ENCODE results near the gene XPOT. TPM values are rescaled to one million over a fixed set of nuclear protein-coding genes. Genes with fewer than 3 reads are reported as not detected.

The XPOT gene
- total and polyA plus RNA-seq, 3 donors from 2014 or later = 43.5 to 47.5 (median 46.8) TPM

- intact Hi-C loops (cut with DNase I; ENCODE audit: low total_unique reads) = no loop called here
- TF ChIP-seq POLR2A (IDR thresholded peaks at IDR 0.05) = no peak
- TF ChIP-seq, protein P1, sequence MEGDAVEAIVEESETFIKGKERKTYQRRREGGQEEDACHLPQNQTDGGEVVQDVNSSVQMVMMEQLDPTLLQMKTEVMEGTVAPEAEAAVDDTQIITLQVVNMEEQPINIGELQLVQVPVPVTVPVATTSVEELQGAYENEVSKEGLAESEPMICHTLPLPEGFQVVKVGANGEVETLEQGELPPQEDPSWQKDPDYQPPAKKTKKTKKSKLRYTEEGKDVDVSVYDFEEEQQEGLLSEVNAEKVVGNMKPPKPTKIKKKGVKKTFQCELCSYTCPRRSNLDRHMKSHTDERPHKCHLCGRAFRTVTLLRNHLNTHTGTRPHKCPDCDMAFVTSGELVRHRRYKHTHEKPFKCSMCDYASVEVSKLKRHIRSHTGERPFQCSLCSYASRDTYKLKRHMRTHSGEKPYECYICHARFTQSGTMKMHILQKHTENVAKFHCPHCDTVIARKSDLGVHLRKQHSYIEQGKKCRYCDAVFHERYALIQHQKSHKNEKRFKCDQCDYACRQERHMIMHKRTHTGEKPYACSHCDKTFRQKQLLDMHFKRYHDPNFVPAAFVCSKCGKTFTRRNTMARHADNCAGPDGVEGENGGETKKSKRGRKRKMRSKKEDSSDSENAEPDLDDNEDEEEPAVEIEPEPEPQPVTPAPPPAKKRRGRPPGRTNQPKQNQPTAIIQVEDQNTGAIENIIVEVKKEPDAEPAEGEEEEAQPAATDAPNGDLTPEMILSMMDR (IDR thresholded peaks at IDR 0.05) = no peak
- H3K9me3 ChIP-seq = no peaks in the 10 kb centered on the region
- H3K4me3 ChIP-seq = no peak overlapping the region
- DNase-seq = no peak
- WGBS, 2 donors = 65 to 71% methylated on average over 9 of the region's 9 CpGs
- H3K27ac ChIP-seq = no peak overlapping the region
- H3K4me1 ChIP-seq = peaks cover 5% of the 10 kb centered on the region
- H3K36me3 ChIP-seq (ENCODE audit: low read depth, missing control alignments) = no peaks in the 10 kb centered on the region
- no peaks in the 10 kb centered on the region for H3K27me3 ChIP-seq
Measured at GRCh38 chr12:64407342-64408223, 3.4 kb downstream of the XPOT start.

- Histone ChIP-seq H3K27ac (no peak overlapping the region), H3K4me1 (peaks cover 5% of the 10 kb centered on the region), H3K9me3 (no peaks in the 10 kb centered on the region), H3K4me3 (no peak overlapping the region), H3K36me3 (ENCODE audit: low read depth, missing control alignments) (no peaks in the 10 kb centered on the region), H3K27me3 (no peaks in the 10 kb centered on the region)
- intact Hi-C loops (cut with DNase I; ENCODE audit: low total_unique reads) = no loop called here
- TF ChIP-seq POLR2A (IDR thresholded peaks at IDR 0.05) = no peak
- TF ChIP-seq, protein P1 (IDR thresholded peaks at IDR 0.05) = no peak
- 91 to 97% methylated on average over 2 of the region's 2 CpGs for WGBS, 2 donors
- DNase-seq = no peak
Measured at GRCh38 chr12:64411427-64411826, 7.2 kb downstream of the XPOT start.

- 81 to 89% methylated on average over 2 of the region's 2 CpGs for WGBS, 2 donors
Measured at GRCh38 chr12:64412459-64412858, 8.3 kb downstream of the XPOT start.

GRCh38 chr12:64413884-64414283 lies 9.7 kb downstream of the XPOT start:
- DNase-seq = no peak
- H3K4me3 ChIP-seq = no peak overlapping the region
- no peaks in the 10 kb centered on the region for H3K4me1 ChIP-seq
- no peak overlapping the region for H3K27ac ChIP-seq
- 92 to 93% methylated on average over 2 of the region's 2 CpGs for whole genome bisulfite sequencing, 2 donors
- H3K27me3 ChIP-seq = no peaks in the 10 kb centered on the region
- intact Hi-C loops (cut with DNase I; ENCODE audit: low total_unique reads) = no loop called here
- no peaks in the 10 kb centered on the region for H3K36me3 ChIP-seq (ENCODE audit: low read depth, missing control alignments)
- H3K9me3 ChIP-seq = no peaks in the 10 kb centered on the region
- TF ChIP-seq, protein P1 (IDR thresholded peaks at IDR 0.05) = no peak
- no peak for TF ChIP-seq POLR2A (IDR thresholded peaks at IDR 0.05)

More at GRCh38 chr12:64412459-64412858, 8.3 kb downstream of the XPOT start:
- TF ChIP-seq, protein P1 (IDR thresholded peaks at IDR 0.05) = no peak
- no peak for TF ChIP-seq POLR2A (IDR thresholded peaks at IDR 0.05)
- Histone ChIP-seq H3K4me3 (no peak overlapping the region), H3K4me1 (peaks cover 5% of the 10 kb centered on the region), H3K36me3 (ENCODE audit: low read depth, missing control alignments) (no peaks in the 10 kb centered on the region), H3K9me3 (no peaks in the 10 kb centered on the region), H3K27ac (no peak overlapping the region), H3K27me3 (no peaks in the 10 kb centered on the region)
- intact Hi-C loops (cut with DNase I; ENCODE audit: low total_unique reads) = no loop called here
- DNase-seq = no peak

DNA sequence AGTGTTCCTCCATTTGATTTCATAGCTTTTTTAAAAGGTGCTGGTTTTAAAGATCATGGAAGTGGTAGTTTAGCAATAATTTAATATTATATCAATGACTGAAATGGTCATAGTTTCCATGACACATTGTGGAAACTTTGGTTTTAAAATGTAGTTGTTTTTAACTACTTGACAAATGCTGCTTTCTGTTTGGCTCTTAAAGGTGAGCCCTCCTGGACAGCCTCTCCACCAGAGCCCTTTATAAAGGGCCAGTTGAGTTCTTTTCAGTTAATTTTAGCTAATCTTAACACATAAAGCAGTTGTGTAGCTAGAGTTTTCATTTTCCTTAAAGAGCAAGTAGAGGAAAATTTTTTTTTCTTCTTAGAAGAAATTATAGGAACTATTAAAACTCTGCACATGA lies 14.0 kb downstream of the XPOT start:
- Histone ChIP-seq H3K36me3 (ENCODE audit: low read depth, missing control alignments) (no peaks in the 10 kb centered on the region), H3K4me1 (no peaks in the 10 kb centered on the region), H3K9me3 (no peaks in the 10 kb centered on the region), H3K4me3 (no peak overlapping the region), H3K27ac (no peak overlapping the region), H3K27me3 (no peaks in the 10 kb centered on the region)
- intact Hi-C loops (cut with DNase I; ENCODE audit: low total_unique reads) = no loop called here
- TF ChIP-seq, protein P1 (IDR thresholded peaks at IDR 0.05) = no peak
- no peak for TF ChIP-seq POLR2A (IDR thresholded peaks at IDR 0.05)
- no peak for DNase-seq

All from testis (tissue), 3 donors.